GM21619 (cell line): ENCODE measurements around the gene SEMA3A.

Experiments
- ATAC-seq: cut with Tn5 transposase; IDR thresholded peaks from one replicate; pipeline ENCODE4 v1.9.1; 2021; ENCODE audit not compliant: unreplicated experiment

Gene SEMA3A

DNA sequence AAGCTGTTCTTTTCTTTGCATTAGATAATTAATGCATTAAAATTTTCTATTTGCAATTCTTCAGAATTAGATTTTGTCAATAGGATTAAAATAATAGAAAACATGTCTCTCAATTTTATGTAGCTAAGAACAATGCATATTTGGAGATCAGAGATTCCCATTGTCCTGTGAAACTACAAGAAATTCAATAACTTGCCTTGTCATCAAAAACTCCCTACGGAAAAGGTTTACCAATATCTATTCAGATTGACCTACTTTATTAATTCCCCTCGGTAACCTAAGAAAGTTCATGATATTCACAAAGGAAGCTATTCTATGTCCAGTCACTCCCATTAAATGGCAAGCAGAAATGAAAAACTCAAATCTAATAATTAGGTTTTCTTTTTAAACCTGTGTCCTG lies 172.6 kb downstream of the SEMA3A start:
- no peak for ATAC-seq

DNA sequence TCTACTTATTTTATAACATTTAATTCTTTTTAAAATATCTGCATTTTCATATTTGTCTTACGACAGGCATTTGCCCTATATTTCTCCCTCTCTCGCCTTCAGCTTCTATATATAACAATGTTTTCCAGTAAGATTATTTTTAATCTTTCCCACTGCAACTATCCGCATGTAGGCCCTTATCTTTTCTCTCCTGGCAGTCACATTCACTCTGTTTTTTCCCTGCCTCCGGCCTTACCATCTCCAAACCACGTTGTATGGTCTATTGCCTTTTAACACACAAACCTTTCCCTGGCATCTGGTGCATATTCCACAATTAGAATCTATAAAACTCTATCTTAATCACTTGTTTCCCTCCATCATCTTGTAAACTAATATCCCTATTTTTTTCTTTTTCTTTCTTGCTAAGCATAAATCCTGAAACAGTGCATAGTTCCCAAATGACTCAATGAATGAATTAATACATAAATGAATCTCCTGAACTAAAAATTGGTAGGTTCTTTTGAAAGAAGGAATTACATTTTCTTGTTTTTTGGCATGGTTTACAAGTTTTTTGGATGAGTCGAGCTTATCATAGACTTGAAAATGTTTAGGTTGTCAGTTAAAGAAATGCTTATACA lies 173.2 kb downstream of the SEMA3A start:
- no peak for ATAC-seq

GRCh38 chr7:84017651-84018050 lies 176.9 kb downstream of the SEMA3A start:
- no peak for ATAC-seq

DNA sequence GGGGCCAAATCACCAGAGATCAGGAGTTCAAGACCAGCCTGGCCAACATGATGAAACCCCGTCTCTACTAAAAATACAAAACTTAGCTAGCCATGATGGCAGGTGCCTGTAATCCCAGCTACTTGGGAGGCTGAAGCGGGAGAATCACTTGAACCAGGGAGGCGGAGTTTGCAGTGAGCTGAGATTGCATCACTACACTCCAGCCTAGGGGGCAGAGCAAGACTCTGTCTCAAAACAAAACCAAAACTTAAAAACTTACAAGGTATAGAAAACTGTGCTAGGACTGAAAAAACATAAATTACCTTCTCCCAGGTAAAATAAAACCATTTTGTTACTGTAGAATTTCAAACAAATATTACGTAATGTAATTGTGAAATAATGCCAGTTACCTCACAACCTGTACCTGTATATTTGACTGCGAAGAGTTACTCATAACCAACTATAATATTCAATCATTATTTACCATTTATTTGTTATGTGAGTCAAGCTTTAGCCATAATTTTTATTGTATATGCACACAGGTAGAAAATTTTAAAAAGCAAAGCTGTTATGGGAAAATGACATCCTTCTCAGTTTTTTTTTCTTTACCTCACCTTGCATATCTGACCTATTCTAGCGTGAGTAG lies 180.9 kb downstream of the SEMA3A start:
- ATAC-seq, result no peak

GRCh38 chr7:84009782-84010181 lies 184.8 kb downstream of the SEMA3A start:
- no peak for ATAC-seq

- no peak for ATAC-seq
These were observed 185.5 kb downstream of the SEMA3A start for GRCh38 chr7:84009051-84009450.

DNA sequence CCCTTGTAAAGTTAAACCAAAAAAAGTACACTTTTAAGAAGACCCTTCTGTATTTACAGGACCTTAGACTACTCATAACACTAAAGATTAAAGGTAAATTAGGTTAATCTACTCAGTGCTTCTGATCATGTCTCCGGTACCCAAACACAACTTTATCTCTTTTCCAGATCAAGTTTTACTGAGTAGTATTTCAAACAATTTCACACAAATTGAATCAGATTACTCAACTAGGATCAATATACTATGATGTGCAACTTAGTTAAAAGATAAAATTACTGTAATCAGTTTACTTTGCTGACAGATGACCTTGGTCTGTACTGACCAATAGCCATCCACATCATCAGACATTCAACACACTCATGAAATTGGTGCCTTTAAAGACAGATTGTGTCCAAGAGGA lies 191.4 kb downstream of the SEMA3A start:
- ATAC-seq, result no peak

DNA sequence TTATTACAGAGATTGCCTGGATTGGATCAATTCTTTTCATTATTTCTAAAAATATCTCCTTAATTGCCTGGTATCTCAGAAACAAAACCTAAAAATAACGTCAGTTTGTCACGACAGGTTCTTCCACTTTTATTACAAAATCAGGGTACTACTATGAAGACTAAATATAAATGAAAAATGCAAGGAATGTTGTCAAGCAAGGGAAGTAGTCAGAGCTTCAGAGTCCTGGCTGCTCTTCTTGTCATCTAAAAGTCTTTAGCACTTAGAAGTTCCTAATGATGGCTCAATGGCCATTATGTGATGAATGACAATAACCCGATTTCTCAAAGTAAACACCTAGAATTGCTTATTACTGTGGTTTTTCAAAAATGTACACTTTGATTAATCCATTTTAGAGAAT lies 192.2 kb downstream of the SEMA3A start:
- no peak for ATAC-seq

GRCh38 chr7:83996879-83997278 lies 197.7 kb downstream of the SEMA3A start:
- ATAC-seq, result no peak

GRCh38 chr7:83987764-83988163 lies 206.8 kb downstream of the SEMA3A start:
- ATAC-seq, result no peak

DNA sequence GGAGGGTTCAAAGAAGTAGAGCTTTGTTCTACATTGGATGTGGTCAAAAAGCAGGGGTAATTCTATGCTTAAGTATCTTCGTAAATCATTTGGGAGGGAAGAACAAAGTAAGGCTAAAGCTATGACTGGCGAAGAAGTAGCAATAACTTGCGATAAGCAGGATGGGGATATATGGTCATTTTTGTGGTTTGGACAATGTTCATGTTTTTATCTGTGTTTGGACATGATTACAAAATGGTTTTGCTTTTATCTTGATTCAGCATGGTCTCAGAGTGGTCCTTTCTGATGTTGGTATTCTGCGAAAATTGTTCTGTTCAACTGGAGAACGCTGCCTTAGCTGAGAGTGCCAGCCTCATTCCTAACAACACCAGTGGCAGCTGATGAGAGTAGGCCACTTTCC lies 208.8 kb downstream of the SEMA3A start:
- no peak for ATAC-seq

GRCh38 chr7:83984591-83984990 lies 210.0 kb downstream of the SEMA3A start:
- no peak for ATAC-seq

DNA sequence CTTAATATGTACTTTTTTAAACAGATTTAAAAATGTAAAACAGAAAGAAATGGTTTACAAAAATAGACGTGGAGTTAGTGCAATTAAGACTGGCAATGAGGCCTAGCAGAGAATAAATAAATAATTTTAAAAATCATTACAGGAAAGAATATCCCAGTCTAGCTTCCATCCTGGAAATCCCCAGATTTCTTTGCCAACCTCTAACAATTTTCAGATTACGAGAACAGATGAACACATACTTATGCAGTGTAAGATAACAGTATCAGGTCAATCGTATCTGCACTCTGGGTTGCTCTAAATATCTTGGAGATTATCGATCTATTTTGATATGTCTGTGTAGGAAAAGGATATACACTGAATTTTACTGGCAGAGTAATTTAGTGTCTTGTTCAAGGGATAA lies 210.5 kb downstream of the SEMA3A start:
- no peak for ATAC-seq

GRCh38 chr7:83983606-83984005 lies 211.0 kb downstream of the SEMA3A start:
- ATAC-seq, result no peak

- ATAC-seq, result peak; percentile 80
These were observed 218.3 kb downstream of the SEMA3A start for GRCh38 chr7:83976302-83976701.

DNA sequence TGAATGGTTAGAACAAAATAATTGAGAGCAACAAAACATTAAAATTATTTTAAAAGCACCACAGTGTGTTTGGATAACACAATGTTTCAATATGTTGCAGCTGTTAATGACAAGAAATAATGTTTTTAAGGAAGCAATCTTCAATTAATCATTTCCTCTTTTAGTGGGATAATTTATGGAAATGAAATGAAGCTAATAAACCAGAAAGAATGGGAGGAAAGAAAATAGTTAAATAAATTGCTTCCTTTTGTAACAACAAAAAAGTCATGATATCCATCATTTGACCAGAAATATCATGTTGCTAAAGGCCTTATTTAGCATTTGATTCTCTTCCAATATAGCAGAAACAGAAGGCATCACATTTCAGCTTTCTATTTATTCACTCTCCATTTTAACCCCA lies 224.5 kb downstream of the SEMA3A start:
- ATAC-seq, result no peak

- no peak for ATAC-seq
These were observed 230.3 kb downstream of the SEMA3A start for GRCh38 chr7:83964318-83964717.

DNA sequence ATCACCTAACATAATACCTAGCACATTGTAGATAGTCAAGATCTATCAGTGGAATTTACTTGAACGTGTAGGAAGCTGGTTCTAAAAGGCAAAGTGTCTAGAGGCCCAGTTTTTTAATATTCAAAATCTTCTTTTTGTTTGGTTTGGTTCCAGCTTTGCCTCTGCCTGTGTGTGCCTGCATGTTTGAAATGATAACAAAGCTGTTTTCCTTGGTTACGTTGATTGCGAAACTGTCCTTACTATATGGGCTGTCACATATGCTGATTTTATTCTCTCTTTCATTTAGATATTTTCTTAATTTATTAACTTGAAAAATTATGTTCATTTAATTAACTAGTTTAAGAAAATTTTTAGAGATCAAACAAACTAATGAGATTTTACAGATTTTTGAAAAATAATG lies 237.3 kb downstream of the SEMA3A start:
- ATAC-seq, result no peak

- ATAC-seq, result no peak
These were observed 238.5 kb downstream of the SEMA3A start for GRCh38 chr7:83956104-83956503.

DNA sequence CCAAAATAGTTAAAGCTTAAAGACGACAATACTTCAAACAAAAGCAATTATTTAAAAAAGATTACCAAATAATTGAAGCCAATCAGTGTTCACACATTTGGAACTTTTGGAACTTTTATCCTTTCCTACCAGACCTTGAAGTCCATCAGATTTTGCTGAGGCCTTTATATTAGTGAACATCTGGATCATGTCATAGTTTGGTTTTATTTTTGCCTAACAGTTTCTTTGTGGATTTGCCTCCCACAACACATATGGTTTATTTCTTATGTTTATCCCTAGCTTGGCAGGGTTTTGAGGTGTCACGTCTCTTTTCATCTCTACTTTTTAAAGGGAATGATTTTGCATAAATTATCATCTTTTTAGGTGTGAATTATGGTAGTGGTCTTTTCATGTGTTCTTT lies 242.4 kb downstream of the SEMA3A start:
- ATAC-seq, result no peak

- no peak for ATAC-seq
These were observed 247.3 kb downstream of the SEMA3A start for GRCh38 chr7:83947260-83947659.

DNA sequence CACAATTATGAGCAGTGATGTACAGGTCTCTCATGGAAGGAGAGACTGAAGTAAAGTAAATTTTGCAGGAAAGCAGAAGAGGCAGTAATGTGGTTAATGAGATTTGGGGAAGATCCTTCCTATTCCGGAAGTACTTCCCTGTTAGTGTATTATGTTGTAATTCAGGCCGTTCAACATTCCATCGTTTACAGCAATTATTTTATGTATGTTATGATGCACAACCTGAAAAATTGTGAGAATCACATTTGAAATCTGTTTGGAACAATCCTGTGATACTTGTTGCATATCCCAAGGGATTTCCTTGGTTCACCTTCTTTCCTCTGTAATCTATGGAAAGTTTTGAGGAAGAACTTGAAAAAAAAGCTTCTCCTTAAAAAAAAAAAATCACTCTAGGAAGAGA lies 247.8 kb downstream of the SEMA3A start:
- no peak for ATAC-seq

GRCh38 chr7:83941300-83941699 lies 253.3 kb downstream of the SEMA3A start:
- no peak for ATAC-seq
